Lower lobe of right lung (tissue), 2 donors: Measurements from ENCODE around the gene DTX1. TPM values are rescaled to one million over a fixed set of nuclear protein-coding genes. Genes with fewer than 3 reads are reported as not detected.

ENCODE experiments used
- ATAC-seq, 2 donors: fragments of 200-7000 bp; cut with Tn5 transposase; one replicate each; pipeline ENCODE4 v1.9.1; 2020 to 2022; ENCODE audit warnings: mild to moderate bottlenecking in 2 of 2, moderate library complexity in 2 of 2
- DNase-seq: peaks from one replicate; pipeline ENCODE4 v3.0.0-alpha.2; 2020
- H3K27ac ChIP-seq: fragments of 200-600 bp; one replicate; pipeline ENCODE4 v1.8.0; 2022
- H3K27me3 ChIP-seq: fragments of 200-600 bp; one replicate; pipeline ENCODE4 v1.8.0; 2022; ENCODE audit warnings: low read depth
- H3K36me3 ChIP-seq: fragments of 200-600 bp; one replicate; pipeline ENCODE4 v1.8.0; 2022; ENCODE audit warnings: mild to moderate bottlenecking
- H3K4me1 ChIP-seq: fragments of 200-600 bp; one replicate; pipeline ENCODE4 v1.8.0; 2022
- H3K4me3 ChIP-seq: fragments of 200-600 bp; one replicate; pipeline ENCODE4 v1.8.0; 2022; ENCODE audit warnings: mild to moderate bottlenecking
- H3K9me3 ChIP-seq: fragments of 200-600 bp; one replicate; pipeline ENCODE4 v1.8.0; 2022
- intact Hi-C: fragments of 100-400 bp; cut with DNase I; formaldehyde crosslinking; loops from one replicate; pipeline ENCODE4 v1.11.0; 2022
- total RNA-seq: library from RNA; stranded (reverse); fragmentation: NEBNext Ultra II Directional; extraction: Animal tissue kit (Norgen Biotek cat#: 25700); gene quantifications from one replicate; pipeline ENCODE4 v1.2.1, GENCODE V29; 2021
- TF ChIP-seq, protein P1 (sequence below): fragments of 200-600 bp; IDR thresholded peaks from one replicate; pipeline ENCODE4 v1.8.0; 2022; ENCODE audit warnings: antibody characterized with exemption, mild to moderate bottlenecking
- donor health status: DM: no; HTN: yes; CAD: no; lungs with severe emphysema.

The DTX1 gene
- total RNA-seq, 1 donor from 2014 or later: 6.8 TPM

DNA sequence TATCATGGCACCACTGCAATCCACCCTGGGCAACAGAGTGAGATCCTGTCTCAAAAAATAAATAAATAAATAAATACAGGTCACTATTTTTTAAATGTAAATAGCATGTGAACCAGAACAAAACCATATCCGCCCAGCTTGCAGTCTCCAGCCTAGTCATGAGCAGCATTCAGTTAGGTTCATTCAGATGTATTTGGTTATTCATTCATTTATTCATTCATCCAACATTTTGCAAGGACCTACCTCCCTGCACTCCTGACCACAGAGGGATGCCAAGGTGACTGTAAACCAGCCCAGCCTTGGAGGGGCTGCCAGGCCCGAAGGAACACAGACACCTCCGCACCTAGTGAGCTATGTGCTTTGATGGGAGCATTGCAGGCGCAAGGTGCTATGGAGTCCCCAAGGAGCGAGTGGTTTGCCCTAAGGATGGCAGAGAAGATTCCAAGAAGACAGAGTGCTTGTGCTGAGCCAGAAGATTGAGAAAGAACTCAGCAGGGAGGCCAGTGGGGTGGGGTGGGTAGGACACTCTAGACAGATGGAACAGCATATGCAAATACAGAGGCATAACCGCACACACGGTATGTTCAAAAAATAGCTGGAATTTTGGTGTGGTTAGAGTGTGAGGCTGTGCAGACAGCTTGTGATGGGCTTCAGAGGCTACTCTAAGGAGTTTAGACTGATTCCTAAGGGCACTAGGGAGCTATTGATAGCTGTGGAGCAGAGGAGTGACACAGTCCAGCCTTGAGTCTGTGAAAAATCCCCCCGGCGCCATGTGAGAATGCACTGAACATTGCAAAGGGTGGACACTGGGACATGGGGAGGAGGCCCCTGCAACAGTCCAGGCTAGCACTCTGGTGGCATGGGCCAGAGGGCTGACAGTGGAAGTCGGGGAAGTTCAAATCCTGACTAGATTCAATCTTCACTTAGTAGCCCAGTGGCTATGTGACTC lies 11.7 kb downstream of the DTX1 start:
- ATAC-seq: no peak
- no peak for DNase-seq
- no peaks in the 10 kb centered on the region for H3K9me3 ChIP-seq
- H3K27me3 ChIP-seq: peaks cover 22% of the 10 kb centered on the region
- no peaks in the 10 kb centered on the region for H3K4me1 ChIP-seq
- TF ChIP-seq, protein P1, sequence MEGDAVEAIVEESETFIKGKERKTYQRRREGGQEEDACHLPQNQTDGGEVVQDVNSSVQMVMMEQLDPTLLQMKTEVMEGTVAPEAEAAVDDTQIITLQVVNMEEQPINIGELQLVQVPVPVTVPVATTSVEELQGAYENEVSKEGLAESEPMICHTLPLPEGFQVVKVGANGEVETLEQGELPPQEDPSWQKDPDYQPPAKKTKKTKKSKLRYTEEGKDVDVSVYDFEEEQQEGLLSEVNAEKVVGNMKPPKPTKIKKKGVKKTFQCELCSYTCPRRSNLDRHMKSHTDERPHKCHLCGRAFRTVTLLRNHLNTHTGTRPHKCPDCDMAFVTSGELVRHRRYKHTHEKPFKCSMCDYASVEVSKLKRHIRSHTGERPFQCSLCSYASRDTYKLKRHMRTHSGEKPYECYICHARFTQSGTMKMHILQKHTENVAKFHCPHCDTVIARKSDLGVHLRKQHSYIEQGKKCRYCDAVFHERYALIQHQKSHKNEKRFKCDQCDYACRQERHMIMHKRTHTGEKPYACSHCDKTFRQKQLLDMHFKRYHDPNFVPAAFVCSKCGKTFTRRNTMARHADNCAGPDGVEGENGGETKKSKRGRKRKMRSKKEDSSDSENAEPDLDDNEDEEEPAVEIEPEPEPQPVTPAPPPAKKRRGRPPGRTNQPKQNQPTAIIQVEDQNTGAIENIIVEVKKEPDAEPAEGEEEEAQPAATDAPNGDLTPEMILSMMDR: no peak
- no peak overlapping the region for H3K27ac ChIP-seq
- intact Hi-C loops: no loop called here
- H3K4me3 ChIP-seq: no peak overlapping the region
- H3K36me3 ChIP-seq: no peaks in the 10 kb centered on the region

GRCh38 chr12:113069149-113069548 lies 12.6 kb downstream of the DTX1 start:
- H3K4me1 ChIP-seq: no peaks in the 10 kb centered on the region
- intact Hi-C loops: no loop called here
- TF ChIP-seq, protein P1: no peak
- H3K27me3 ChIP-seq: peaks cover 13% of the 10 kb centered on the region
- ATAC-seq (no peak), DNase-seq (no peak)
- H3K4me3 ChIP-seq: no peak overlapping the region
- H3K9me3 ChIP-seq: no peaks in the 10 kb centered on the region
- no peaks in the 10 kb centered on the region for H3K36me3 ChIP-seq
- no peak overlapping the region for H3K27ac ChIP-seq

DNA sequence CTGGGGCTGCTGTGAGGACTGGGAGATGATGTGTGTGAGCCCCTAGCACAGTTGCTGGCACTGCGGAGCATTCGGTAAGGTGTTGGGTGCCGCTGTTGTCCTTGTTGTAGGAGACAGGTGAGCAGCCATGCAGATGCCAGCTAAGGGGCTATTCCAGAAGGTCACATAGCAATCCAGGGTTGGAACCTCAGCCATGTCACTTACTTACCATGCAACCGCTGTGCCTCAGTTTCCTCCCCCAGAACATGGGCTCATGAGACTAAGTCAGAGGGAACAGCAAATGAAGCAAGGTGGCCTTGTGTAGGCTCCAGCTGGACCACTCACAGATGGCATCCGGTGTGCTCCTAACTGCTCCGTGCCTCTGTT lies 13.2 kb downstream of the DTX1 start:
- H3K36me3 ChIP-seq: no peaks in the 10 kb centered on the region
- TF ChIP-seq, protein P1: no peak
- H3K4me3 ChIP-seq: no peak overlapping the region
- no peaks in the 10 kb centered on the region for H3K9me3 ChIP-seq
- H3K4me1 ChIP-seq: no peaks in the 10 kb centered on the region
- no peak for DNase-seq
- no peak overlapping the region for H3K27ac ChIP-seq
- H3K27me3 ChIP-seq: peaks cover 7% of the 10 kb centered on the region
- intact Hi-C loops: no loop called here
- ATAC-seq: no peak

GRCh38 chr12:113070117-113070906 lies 13.8 kb downstream of the DTX1 start:
- H3K9me3 ChIP-seq: no peaks in the 10 kb centered on the region
- no peak overlapping the region for H3K4me3 ChIP-seq
- H3K27ac ChIP-seq: no peak overlapping the region
- no peaks in the 10 kb centered on the region for H3K36me3 ChIP-seq
- H3K27me3 ChIP-seq: peaks cover 2% of the 10 kb centered on the region
- intact Hi-C loops: no loop called here
- no peaks in the 10 kb centered on the region for H3K4me1 ChIP-seq
- DNase-seq: peak; percentile 67
- TF ChIP-seq, protein P1: no peak
- peak in 1 of 2 donors; percentile 50 for ATAC-seq

- TF ChIP-seq, protein P1: no peak
- DNase-seq: no peak
- no peak overlapping the region for H3K27ac ChIP-seq
Measured at GRCh38 chr12:113071135-113072112, 14.9 kb downstream of the DTX1 start.

More at GRCh38 chr12:113071135-113072112, 14.9 kb downstream of the DTX1 start:
- Histone ChIP-seq H3K27me3 (no peaks in the 10 kb centered on the region), H3K9me3 (no peaks in the 10 kb centered on the region), H3K4me3 (no peak overlapping the region), H3K4me1 (no peaks in the 10 kb centered on the region), H3K36me3 (no peaks in the 10 kb centered on the region)
- intact Hi-C loops: no loop called here
- no peak for ATAC-seq
